GM21423 (cell line): ENCODE results near the gene FGGY.
A peak's percentile ranks its signal among the peaks of the same experiment; 100 is the strongest.

ENCODE experiments used
- ATAC-seq: cut with Tn5 transposase; IDR thresholded peaks from one replicate; pipeline ENCODE4 v1.9.1; 2021; ENCODE audit warnings: mild to moderate bottlenecking, moderate library complexity; ENCODE audit not compliant: unreplicated experiment

Gene FGGY

GRCh38 chr1:59788825-59789224 is 491.9 kb downstream of the FGGY start:
- ATAC-seq: no peak

GRCh38 chr1:59798600-59798999 is 501.7 kb downstream of the FGGY start:
- ATAC-seq: no peak

- peak; percentile 60 for ATAC-seq
These were observed 506.7 kb downstream of the FGGY start for GRCh38 chr1:59803458-59804038.

GRCh38 chr1:59804301-59804700 is 507.4 kb downstream of the FGGY start:
- no peak for ATAC-seq

GRCh38 chr1:59805554-59805953 is 508.7 kb downstream of the FGGY start:
- no peak for ATAC-seq
